SKM-1 treated with dmso at 0.1 percent for 144 hours (cell line): ENCODE data around the gene CIAO2B.
"Not testable (repeated sequence)": the region's sequence is repeated elsewhere in the genome, so short reads cannot be mapped to it uniquely, and the experiment has no call there.

Experiments
- DNase-seq: peaks from one replicate; lab custom pipeline; 2025; ENCODE audit not compliant: unreplicated experiment; lab: John Stamatoyannopoulos, UW

Gene CIAO2B

DNA sequence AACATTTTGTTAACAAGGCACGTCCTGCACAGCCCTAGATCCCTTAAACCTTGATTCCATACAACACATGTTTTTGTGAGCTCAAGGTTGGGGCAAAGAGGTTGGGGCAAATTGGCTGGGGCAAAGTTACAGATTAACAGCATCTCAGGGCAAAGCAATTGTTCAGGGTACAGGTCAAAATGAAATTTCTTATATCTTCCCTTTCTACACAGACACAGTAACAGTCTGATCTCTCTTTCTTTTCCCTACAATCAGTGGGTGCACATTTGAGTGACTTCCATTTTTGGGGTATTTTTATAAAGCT is 21.9 kb upstream of the CIAO2B start:
- not testable (repeated sequence) for DNase-seq

DNA sequence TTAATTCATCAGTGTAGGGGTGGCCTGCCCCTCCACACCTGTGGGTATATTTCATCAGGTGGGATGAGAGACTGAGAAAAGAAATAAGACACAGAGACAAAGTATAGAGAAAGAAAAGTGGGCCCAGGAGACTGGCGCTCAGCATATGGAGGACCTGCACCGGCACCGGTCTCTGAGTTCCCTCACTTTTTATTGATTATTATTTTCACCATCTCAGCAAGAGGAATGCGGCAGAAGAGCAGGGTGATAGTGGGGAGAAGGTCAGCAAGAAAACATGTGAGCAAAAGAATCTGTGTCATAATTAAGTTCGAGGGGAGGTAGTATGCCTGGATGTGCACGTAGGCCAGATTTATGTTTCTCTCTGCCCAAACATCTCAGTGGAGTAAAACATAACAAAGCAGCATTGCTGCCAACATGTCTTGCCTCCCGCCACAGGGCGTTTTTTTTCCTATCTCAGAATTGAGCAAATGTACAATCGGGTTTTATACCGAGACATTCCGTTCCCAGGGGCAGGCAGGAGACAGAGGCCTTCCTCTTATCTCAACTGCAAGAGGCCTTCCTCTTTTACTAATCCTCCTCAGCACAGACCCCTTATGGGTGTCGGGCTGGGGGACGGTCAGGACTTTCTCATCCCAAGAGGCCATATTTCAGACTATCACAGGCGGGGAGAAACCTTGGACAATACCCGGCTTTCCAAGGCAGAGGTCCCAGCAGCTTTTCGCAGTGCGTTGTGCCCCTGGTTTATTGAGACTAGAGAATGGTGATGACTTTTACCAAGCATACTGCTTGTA is 21.4 kb upstream of the CIAO2B start:
- DNase-seq = not testable (repeated sequence)

DNA sequence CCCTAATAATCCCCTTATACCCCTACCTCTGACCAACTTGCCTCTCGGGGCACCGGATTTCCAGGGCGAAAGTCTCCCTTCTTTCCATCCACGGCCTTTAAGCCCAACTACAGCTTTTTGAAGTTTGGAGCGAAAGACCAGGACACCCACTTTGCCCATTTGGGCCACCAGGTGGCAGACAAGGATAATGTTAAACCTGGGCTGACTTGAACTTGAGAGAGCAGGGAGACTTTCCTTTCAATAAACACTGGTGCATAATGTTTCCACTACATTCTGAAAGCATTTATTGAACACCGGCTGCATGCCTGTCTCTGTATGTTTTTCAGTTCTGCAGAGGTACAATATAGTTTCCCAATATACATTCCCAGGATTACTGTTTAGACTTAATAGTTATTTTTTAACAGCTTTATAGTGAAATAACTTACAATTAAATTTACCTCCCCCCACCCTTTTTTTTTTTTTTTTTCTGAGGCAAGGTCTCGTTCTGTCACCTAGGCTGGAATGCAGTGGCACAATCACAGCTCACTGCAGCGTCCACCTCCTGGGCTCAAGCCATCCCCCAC is 20.0 kb upstream of the CIAO2B start:
- peak; percentile 64 for DNase-seq

DNA sequence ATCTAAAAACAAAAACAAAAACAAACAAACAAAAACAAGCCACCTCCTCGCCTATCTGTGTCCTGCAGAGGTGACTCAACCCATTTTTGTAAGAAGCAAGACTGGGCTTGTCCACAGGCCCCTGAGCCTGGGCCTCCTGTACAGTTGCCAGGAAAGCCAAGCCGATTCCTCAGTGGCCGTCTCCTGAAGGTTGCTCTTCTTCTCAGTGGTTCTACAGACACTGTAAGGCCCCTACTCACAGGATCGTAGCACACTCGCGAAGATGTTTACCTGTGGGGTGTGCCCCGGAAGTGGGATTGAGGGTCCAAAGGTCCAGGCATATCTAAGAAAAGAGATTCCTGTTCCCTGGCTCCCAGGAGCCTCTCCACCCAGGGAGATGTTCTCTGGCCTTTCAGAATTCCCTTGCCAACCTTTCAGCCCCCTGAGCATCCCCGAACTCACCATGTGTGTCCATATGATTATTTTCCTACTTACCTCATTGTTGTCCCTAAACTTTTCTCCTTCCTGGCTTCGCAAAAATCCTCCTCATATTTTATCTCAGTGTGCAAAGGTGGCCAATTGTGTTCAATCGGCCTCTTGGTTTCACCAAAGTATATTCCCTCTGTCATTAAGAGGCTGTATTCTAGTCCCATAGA is 19.4 kb upstream of the CIAO2B start:
- no peak for DNase-seq

DNA sequence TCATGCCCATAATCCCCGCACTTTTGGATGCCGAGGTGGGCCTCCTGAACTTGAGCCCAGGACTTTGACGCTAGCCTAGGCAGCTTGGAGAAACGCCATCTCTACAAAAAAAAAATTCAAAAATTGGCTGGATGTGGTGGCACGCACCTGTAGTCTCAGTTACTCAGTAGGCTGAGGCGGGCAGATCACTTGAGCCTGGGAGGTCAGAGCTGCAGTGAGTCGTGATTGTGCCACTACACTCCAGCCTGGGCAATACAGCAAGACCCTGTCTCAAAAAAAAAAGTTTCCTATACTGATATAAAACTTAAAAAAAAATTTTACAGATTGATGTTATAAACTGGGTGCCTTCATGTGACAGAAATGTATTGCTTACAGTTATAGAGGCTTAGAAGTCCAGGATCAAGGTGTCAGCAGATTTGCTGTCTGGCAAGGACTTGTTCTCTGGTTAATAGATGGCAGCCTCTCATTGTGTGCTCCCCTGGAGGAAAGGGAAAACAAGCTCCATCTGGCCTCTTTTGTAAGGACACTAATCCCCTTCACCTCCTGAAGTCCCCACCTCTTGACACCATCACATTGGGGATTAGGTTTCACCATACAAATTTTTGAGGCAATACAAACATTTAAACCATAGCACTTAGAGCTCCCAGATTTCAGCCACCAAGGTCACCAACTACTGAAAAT is 18.4 kb upstream of the CIAO2B start:
- no peak for DNase-seq

DNA sequence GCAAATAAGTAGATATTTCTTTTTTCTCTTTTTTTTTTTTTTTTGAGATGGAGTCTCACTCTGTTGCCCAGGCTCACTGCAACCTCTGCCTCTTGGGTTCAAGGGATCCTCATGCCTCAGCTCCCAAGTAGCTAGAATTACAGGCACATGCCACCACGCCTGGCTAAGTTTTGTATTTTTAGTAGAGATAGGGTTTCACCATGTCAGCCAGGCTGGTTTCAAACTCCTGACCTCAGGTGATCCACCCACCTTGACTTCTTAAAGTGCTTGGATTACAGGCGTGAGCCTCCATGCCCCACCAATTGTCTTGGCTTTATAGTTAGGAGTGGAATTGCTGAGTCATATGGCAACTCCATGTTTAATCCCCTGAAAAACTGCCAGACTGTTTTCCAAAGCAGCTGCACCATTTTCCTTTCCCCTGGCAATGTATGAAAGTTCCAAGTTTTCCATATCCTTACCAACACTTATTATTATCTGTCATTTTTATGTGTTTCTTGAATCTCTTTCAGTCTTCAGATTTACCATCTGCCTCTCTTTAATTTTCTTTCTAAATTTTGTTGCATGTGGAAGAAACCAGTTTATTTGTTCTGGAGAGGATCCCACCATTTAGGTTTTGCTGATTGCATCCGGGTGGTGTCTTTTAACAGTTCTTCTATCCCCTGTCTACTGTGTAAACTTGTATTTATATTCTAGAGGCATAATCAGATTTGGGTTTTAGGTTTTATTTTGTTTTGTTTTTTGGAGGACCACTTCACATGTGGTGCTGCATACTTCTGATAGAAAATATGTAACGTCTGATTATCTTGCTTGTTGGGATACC is 17.0 kb upstream of the CIAO2B start:
- DNase-seq = no peak

DNA sequence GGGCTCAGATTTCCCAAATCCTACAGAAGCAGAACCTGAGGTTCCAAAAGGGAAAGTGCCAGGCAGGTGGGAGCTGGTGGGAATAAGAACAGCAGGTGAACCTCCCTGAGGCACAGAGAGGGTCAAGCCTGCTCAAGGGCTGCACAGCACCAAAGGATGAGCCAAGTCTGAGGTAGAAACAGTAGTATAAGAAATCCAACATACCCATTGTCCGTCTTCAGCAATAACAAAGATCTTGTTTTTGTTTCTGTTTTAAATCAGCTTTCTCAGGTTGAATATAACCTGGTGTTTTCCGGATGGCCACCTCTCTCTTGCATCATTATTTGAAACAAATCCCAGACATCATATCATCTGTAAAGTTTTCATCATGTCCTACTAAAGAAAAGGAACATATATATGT is 16.2 kb upstream of the CIAO2B start:
- DNase-seq = no peak

DNA sequence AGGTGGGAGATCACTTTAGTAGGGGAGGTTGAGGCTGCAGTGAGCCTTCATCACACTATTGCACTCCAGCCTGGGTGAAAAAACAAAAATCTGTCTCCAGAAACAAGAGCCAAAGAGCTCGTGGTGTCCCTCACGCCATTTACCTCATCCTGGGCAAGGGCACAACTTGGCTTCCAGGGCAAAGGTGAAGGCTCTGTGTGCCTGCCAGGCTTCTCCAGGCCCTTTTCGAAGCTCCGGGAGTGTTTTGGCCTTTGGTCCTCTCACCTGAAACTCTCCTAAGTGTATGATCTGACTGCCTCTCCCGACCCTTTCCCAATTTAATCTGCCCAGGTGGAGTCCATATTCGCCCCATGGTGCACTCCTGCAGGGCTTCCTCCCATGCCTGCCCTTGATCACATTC is 15.3 kb upstream of the CIAO2B start:
- no peak for DNase-seq

DNA sequence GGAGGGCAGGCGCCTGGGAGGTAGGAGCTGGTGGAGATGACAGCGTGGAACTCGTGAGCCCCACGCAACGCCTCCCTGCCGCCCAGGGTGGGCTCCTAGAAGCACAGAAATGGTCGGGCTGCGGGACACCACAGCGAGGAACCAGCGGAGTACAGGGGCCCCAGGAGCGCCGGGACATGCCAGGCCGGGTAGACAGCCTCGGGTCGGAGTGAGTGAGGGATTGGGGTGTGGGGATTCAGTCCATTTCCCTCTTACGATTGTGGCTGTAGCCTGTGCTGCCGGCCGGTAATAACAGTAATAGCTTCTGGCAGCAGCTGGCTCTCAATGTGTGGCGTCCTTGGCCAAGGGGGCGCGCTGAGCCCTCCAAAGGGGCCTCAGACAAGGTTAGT is 14.6 kb upstream of the CIAO2B start:
- DNase-seq = no peak

DNA sequence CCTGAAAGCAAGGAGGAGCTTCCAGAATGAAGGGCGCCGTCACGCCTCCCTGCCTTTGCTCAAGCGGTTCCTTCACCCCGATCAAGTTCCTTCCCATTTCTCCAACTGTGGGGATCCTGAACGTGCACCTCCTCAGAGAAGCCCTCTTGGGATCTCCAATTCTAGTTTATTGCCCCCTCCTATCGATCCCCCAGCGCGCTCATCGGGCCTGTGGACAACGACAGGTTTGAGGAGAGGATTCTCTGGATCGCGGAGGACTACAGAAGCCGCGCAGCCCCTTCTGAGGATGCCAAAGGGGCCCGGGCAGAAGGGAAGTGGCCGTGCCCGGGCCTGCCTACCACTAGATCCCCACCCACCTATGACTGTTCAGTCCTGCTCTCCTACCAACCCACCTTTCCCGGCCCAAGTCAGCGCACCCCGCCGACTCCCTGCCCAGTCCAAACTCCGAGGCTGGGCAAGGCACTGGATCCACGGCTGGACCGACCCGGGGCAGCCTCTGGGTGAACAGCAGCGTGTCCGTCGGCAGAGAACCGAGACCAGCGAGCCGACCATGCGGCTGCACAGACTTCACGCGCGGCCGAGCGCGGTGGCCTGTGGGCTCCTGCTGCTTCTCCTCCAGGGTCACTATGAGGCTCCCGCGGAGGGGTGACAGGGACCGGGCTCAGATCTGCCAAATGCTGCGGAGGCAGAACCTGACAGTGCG is 14.1 kb upstream of the CIAO2B start:
- DNase-seq = no peak

DNA sequence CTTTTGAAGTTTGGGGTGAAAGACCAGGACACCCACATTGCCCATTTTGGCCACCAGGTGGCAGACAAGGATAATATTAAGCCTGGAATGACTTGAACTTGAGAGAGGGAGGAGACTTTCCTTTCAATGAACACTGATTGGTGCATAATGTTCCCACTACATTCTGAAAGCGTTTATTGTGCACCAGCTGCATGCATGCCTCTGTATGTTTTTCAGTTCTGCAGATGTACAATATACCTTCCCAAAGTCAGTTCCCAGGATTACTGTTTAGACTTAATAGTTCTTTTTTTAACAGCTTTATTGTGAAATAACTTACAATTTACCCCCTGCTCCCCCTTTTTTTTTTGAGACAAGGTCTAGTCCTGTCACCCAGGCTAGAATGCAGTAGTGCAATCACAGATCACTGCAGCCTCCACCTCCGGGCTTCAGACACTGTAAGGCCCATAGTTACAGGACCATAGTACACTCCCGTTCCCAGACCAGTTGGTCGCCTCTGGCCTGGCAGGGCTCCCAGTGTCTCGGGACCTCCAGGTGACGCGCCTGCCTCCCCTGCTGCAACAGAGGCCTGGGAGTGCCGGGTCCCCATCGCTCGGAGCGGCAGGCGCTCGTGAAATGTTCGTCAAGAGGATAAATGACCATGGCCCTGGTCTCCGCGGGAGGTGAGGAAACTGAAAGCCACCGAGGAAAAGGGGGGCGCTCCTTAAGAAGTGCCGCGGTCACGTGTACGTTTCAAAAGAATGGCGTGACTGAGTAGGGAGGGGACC is 13.3 kb upstream of the CIAO2B start:
- DNase-seq = peak; percentile 90

DNA sequence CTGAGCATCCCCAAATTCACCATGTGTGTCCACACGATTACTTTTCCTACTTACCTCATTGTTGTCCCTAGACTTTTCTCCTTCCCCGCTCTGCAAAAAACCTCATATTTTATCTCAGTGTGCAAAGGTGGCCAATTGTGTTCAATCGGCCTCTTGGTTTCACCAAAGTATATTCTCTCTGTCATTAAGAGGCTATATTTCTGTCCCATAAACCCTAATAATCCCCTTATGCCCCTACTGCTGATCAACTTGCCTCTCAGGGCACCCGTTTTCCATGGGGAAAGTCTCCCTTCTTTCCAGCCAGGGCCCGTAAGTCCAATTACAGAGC is 12.7 kb upstream of the CIAO2B start:
- DNase-seq = no peak

DNA sequence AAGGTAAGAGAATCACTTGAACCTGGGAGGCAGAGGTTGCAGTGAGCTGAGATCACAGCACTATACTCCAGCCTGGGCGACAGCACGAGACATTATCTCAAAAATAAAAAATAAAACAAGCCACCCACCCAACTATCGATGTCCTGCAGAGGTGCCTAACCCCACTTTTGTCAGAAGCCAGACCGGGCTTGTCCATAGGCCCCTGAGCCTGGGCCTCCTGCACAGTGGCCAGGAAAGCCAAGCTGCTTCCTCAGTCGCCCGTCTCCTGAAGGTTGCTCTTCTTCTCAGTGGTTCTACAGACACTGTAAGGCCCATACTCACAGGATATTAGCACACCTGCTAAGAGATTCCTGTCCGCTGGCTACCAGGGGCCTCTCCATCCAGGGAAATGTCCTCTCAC is 12.3 kb upstream of the CIAO2B start:
- DNase-seq = no peak

DNA sequence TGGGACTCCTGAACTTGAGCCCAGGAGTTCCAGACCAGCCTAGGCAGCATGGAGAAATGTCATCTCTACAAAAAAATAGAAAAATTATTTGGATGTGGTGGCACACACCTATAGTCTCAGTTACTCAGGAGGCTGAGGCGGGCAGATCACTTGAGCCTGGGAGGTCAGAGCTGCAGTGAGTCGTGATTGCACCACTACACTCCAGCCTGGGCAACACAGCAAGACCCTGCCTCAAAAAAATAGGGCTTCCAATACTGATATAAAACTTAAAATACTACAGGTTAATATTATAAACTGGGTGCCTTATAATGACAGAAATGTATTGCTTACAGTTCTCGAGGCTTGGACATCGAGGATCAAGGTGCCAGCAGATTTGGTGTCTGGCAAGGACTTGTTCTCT is 11.7 kb upstream of the CIAO2B start:
- DNase-seq = no peak

DNA sequence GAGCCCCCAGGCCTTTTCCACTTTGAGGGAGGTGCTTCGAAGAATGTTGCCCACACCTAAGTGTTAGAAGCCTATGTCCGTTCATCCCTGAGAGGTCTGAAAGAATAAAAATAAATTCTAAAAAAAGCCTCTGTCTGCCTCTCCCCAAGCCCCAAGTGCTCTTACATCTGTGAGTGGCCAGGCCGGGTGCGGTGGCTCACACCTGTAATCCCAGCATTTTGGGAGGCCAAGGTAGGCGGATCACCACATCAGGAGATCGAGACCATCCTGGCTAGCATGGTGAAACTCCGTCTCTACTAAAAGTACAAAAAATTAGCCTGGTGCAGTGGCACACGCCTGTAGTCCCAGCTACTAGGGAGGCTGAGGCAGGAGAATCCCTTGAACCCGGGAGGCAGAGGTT is 10.8 kb upstream of the CIAO2B start:
- not testable (repeated sequence) for DNase-seq

DNA sequence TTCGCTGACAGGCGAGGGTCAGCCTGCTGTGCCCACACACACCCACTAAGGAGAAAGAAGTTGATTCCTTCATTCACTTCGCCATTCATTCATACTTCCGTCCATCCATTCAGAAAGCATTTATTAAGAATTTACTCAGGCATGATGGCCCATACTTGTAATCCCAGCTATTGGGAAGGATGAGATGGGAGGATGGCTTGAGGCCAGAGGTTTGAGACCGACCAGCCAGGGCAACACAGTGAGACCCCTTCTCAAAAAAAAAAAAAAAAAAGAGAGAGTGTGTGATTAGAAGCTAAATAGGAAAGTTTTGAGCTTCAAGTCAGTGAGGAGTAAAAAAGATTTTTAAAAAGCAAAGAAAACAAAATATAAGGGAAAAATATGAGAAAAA is 9.8 kb upstream of the CIAO2B start:
- no peak for DNase-seq

DNA sequence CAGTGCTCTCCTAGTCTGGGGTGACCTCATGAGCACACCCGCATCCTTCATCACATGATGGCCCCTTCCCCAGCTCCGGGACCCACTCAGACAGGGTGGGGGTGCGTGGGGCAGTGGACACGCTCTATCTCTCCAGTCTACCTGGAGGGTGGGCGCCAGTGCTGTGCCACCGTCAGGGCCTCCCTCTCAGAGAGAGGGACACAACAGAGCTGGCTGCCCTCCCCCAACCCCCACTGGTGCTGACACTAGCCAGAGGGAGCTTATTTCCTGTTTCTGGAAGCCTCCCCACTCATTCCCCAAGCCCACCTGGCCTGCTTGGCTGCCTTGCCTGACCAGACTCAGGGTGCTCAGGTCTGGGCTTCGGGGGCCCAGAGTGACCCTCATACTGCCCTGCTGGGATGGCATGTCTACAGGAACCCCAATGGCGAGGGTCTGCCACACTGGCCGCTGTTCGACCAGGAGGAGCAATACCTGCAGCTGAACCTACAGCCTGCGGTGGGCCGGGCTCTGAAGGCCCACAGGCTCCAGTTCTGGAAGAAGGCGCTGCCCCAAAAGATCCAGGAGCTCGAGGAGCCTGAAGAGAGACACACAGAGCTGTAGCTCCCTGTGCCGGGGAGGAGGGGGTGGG is 9.3 kb upstream of the CIAO2B start:
- DNase-seq = no peak

DNA sequence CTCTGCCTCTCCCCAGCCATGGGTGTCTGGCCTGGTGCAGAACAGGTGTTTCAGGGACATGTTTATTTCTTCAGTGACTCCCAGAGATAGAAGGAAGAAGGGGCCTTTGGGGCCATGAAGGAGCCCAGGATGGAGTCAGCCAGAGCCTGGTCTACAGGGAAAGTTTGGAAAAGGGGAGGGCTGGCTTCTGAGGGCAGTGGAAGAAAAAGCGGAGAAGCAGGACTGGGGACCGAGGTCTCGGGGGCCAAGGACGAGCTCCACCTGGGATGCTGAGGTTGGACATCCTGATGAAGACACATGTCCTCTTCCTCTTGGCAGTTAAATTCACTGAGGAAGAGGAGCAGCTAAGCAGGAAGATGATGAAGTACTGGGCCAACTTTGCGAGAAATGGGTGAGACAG is 8.8 kb upstream of the CIAO2B start:
- no peak for DNase-seq

DNA sequence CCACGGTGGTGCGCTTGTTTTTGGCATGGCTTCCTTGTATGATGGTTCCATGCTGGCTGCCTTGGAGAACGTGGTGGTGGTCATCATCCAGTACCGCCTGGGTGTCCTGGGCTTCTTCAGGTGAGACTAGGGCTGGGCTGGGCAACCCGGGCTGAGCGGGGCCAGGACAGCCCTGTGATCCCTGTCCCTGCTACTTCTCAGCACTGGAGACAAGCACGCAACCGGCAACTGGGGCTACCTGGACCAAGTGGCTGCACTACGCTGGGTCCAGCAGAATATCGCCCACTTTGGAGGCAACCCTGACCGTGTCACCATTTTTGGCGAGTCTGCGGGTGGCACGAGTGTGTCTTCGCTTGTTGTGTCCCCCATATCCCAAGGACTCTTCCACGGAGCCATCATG is 6.0 kb upstream of the CIAO2B start:
- DNase-seq = no peak

DNA sequence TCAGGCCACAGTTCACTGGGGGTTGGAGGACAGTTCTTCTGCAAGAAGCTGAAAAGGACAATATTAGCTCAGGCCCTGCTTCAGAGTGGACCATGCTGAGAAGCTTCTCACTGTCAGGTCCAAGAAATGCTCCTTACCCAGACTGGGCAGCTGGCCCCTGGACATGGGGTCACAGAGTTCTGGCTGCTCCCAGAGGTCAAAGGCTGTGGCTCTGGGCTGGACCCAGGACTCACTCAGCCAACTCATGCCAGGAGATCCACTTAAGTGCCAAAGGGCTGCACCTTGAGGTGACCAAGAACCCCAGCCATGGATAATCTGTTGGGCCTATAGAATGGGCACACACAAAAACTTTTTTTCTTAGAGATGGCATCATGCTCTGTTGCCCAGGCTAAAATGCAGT is 5.2 kb upstream of the CIAO2B start:
- no peak for DNase-seq
